AG09309 (cell line): ENCODE measurements around the gene OCEL1.

ENCODE experiments used
- DNase-seq: peaks from one replicate; pipeline ENCODE4 v3.0.0-alpha.2; 2010; ENCODE audit warnings: low read depth
- H3K4me3 ChIP-seq: 2 replicates; pipeline ENCODE4 v1.5.1; 2011; ENCODE audit warnings: mild to moderate bottlenecking, low read depth, low read length, moderate library complexity; ENCODE audit not compliant: control insufficient read depth
- TF ChIP-seq, protein P1 (sequence below): IDR thresholded peaks from 2 replicates; pipeline ENCODE4 v1.5.1; 2011; ENCODE audit warnings: mild to moderate bottlenecking, low read depth, low read length, inconsistent platforms; ENCODE audit not compliant: insufficient read depth, control insufficient read depth; ENCODE audit errors: missing control alignments

Gene OCEL1, protein sequence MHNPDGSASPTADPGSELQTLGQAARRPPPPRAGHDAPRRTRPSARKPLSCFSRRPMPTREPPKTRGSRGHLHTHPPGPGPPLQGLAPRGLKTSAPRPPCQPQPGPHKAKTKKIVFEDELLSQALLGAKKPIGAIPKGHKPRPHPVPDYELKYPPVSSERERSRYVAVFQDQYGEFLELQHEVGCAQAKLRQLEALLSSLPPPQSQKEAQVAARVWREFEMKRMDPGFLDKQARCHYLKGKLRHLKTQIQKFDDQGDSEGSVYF

DNA sequence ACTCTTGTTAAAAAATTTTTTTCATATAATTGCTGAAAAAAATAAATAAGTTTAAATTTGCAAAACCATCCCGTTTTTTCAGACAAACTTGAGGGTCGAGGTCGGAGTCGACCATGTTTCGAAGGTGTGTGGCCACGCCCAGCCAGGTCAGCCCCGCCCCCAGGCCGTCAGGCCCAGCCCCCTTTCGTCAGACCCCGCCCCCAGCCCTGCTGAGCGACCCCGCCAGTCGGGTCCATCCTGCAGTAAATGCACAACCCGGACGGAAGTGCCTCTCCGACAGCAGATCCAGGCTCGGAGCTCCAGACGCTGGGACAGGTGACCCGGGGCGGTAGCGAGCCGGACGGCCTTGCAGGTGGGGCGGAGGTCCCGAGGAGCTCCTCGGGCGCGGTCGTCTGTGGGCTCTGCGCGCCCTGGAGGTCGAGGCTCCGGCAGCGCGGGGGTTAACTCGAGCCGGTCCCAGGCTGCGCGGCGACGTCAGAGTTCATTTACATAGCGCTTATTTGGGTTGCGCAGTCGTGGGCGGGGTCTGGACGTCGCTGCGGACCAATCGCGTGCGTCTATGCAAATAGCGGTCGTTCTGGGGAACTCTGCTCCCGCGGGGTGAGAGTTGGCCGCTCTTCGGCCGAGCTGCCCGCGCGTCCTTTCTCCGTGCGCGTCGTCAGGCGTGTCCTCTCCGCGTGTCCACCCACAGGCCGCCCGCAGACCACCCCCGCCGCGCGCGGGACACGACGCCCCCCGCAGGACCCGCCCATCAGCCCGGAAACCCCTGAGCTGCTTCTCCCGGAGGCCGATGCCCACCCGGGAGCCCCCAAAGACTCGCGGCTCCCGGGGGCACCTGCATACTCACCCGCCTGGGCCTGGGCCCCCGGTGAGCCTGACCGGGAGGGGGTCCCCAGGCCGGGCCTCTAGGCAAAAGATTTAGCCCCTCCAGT is at the start of gene OCEL1:
TSS of gene OCEL1 (plus strand) at position 225 of the 932 bp plus-strand sequence. CDS start at position 247, 22 bp downstream.
- H3K4me3 ChIP-seq = peak within 1 kb of the TSS; percentile 78
- TF ChIP-seq, protein P1, sequence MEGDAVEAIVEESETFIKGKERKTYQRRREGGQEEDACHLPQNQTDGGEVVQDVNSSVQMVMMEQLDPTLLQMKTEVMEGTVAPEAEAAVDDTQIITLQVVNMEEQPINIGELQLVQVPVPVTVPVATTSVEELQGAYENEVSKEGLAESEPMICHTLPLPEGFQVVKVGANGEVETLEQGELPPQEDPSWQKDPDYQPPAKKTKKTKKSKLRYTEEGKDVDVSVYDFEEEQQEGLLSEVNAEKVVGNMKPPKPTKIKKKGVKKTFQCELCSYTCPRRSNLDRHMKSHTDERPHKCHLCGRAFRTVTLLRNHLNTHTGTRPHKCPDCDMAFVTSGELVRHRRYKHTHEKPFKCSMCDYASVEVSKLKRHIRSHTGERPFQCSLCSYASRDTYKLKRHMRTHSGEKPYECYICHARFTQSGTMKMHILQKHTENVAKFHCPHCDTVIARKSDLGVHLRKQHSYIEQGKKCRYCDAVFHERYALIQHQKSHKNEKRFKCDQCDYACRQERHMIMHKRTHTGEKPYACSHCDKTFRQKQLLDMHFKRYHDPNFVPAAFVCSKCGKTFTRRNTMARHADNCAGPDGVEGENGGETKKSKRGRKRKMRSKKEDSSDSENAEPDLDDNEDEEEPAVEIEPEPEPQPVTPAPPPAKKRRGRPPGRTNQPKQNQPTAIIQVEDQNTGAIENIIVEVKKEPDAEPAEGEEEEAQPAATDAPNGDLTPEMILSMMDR = no peak
- DNase-seq = peak; percentile 85

DNA sequence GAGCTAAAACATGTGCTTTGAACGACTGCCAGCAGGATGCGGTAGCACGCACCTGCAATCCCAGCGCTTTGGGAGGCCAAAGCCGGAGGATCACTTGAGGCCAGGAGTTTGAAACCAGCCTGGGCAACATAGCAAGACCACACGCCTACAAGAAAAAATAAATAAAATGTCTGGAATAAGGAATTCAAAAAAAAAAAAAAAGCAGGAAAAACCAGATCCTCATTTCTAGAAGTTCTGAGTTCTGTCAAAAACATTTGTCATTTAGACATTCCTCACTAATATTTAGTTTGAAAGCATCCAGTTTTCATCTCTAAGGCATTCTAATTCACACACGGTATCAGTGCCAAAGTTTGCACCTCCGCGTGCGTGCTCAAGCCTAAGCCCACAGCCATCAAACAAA is 47.7 kb upstream of the OCEL1 start:
- DNase-seq = no peak
- TF ChIP-seq, protein P1 = no peak
- H3K4me3 ChIP-seq = no peak overlapping the region

DNA sequence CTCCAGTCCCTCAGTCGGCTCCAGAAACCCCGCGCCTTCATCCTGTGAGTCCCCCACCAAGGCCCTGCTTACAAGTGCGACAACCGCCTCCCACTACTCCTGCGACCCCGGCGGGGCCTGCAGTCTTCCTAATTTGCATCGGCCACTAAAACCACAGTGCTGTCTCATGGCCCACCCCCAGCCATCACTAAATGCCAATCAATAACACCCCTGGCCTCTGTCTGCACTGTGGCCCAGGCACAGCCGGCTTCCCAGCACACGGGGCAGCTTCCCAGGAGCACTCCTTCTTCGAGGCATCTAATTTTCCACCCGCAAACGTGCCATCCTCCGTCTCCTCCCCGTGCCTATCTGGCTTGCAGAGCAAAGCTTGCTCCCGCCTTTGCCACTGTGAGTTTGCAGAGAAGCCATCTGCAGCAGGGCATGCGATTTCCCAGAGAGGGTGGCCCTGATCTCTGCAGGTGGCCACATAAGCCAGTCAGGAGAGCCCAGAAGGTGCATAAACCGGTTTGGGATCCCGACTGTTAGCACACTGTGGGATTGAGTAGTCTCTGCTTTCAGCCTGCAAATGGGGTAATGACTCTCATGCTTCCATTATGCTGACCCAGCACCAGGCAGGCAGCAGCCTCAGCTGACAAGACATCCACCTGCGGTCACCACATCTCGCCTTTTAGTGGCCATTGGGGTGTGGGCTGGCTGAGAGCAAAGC is 44.9 kb upstream of the OCEL1 start:
- H3K4me3 ChIP-seq = no peak overlapping the region
- TF ChIP-seq, protein P1 = no peak
- no peak for DNase-seq

DNA sequence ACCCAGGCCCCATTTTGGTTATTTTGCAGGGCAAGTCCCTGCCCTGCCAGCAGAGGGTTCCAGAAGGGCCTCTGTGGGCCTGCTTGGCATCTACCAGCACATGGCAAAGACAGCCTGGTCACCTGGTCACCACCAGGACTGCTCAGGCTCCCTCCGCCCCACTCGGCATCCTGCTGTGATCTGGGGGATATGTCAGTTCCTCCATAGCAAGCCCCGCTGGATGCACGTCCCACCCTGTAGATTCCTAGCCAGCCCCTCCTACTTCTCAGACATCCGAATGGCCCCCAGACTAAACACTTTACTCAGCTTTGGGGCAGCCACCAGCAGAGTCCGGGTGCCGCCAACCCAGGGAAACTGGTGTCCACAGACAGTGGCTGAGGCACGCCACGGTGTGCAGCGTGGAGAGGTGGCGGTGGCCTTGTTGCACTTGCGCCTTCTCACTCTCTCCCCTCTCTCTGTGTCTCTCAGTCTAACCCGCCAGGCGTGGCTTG is 42.7 kb upstream of the OCEL1 start:
- no peak overlapping the region for H3K4me3 ChIP-seq
- TF ChIP-seq, protein P1 = no peak
- DNase-seq = no peak

DNA sequence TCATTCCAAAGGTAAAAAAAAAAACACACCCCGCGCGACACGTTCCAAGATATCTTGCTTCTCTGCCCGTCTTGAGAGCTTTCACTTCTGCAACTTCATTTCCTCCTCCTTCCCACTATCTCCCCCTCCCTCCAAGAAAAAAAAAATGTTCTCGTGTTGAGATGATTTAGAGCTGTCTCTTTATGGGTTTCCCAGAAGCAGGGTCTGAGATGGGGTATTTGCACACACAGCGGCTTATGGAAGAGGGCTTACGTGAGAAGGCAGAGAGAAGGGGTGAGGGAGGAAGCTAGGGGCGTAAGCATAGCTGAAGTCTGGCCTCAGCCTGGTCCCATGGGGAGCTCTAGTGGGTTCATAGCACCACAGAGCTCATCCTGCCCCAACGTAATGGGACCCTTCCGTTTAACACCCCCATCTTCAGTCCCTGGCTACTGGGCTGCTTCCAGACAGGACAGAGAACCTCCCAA is 42.1 kb upstream of the OCEL1 start:
- TF ChIP-seq, protein P1 = no peak
- H3K4me3 ChIP-seq = no peak overlapping the region
- no peak for DNase-seq

DNA sequence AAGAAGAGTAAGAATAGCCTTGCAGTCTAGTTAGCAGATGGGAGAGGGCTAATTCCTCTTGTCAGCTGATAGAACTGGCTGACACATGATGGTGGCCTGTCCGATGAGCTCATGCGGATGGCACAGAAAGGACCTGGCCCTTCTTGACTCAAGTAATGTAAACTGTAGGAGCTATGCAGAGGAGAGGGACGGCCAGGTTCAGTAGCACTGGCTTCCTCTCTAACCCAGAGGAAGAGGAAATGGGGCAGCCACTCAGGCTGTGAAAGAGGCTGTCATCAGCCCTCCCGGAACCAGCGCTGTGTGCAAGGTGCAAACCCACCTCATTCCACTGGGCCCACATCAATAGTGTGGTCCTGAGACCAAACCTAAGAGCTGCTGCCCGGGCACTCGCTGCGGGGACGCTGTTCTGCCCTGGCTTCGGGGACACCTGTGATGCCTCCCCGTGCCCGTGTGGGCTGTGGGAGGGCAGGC is 41.6 kb upstream of the OCEL1 start:
- no peak overlapping the region for H3K4me3 ChIP-seq
- TF ChIP-seq, protein P1 = no peak
- DNase-seq = no peak
